GM18508 (cell line): ENCODE results near the gene IGFBPL1.
"Not testable (repeated sequence)": the region's sequence is repeated elsewhere in the genome, so short reads cannot be mapped to it uniquely, and the experiment has no call there.

Experiments
- ATAC-seq: cut with Tn5 transposase; IDR thresholded peaks from one replicate; pipeline ENCODE4 v1.9.1; 2021; ENCODE audit warnings: moderate number of reproducible peaks; ENCODE audit not compliant: insufficient read depth, unreplicated experiment

The IGFBPL1 gene

DNA sequence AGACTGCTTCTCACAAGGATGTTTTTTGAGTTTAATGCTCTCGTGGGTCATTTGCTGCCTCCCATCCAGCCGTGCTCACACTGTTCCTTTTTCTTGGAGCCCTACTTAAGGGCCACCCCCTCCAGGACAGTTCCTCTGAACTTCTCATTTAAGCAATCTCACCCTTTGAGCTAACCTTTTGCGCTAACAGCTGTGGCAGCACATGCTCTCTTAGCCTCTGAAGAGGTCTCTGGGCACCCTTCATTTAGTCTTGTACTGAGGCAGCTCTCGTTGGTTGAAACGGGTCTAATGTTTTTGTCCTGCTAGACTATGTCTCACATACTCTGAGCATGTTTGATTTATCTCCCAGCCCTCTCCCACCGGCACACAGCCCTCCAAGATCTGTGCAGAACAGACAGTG, 19.9 kb downstream of the IGFBPL1 start:
- ATAC-seq = no peak

GRCh38 chr9:38401994-38402393, 22.3 kb downstream of the IGFBPL1 start:
- ATAC-seq = no peak

- ATAC-seq = not testable (repeated sequence)
Observed at GRCh38 chr9:38399191-38399590, 25.1 kb downstream of the IGFBPL1 start.

DNA sequence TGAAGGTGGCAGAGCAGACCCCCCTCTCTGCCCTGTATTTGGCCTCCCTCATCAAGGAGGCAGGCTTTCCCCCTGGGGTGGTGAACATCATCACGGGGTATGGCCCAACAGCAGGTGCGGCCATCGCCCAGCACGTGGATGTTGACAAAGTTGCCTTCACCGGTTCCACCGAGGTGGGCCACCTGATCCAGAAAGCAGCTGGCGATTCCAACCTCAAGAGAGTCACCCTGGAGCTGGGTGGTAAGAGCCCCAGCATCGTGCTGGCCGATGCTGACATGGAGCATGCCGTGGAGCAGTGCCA, 27.9 kb downstream of the IGFBPL1 start:
- no peak for ATAC-seq

- no peak for ATAC-seq
Observed at GRCh38 chr9:38395653-38396370, 28.4 kb downstream of the IGFBPL1 start.

- ATAC-seq = no peak
Observed at GRCh38 chr9:38394416-38394815, 29.8 kb downstream of the IGFBPL1 start.

- no peak for ATAC-seq
Observed at GRCh38 chr9:38393128-38393796, 31.0 kb downstream of the IGFBPL1 start.

DNA sequence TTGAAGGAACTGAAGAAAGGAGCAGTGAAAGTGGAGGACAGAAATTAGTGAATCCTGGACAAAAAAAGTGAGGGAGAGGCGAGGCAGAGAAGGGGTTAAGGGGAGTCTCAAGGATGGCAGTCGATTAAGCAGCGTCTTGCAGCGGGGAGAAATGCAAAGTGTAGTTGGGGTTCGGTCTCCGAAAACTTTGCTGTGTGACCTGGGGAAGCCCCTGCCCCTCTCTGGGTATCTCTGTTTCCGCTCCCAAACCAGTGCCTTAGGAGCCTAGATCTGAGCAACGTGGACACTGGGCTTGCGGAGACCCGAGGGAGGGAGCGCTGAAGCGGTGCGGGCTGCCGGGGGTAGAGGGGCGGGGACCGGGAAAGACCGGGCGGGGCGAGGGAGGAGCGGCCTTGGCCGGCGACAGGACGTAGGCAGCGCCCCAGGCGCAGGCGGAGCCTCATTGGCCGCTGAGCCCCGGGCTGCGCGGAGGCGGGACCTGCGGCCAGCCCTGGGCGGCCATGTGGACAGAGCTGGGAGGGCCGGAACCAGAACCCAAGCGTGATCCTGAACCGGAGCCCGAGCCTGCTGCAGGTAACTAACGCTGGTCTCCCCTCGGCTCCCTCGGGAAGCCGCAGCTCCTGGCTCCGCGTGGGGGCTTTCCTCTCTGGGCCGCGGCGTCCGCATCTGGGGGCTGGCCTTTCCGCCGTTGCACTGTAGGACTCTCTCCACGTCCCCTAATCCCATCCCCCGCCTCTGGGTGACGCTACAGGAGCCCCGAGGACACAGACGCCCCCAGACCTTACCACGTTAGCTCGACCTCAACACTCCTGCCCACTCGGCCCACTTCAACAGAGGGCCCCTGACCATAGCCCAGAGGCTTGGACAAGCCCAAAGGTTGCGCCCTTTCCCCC, 31.8 kb downstream of the IGFBPL1 start, which contains the start of gene ALDH1B1:
TSS of gene ALDH1B1 (plus strand) at position 468 of the 893 bp plus-strand sequence. CDS start 3,047 bp downstream, outside the sequence.
- peak; percentile 80 for ATAC-seq

- no peak for ATAC-seq
Observed at GRCh38 chr9:38391278-38392118, 32.8 kb downstream of the IGFBPL1 start.

GRCh38 chr9:38390851-38391250, 33.4 kb downstream of the IGFBPL1 start:
- no peak for ATAC-seq

DNA sequence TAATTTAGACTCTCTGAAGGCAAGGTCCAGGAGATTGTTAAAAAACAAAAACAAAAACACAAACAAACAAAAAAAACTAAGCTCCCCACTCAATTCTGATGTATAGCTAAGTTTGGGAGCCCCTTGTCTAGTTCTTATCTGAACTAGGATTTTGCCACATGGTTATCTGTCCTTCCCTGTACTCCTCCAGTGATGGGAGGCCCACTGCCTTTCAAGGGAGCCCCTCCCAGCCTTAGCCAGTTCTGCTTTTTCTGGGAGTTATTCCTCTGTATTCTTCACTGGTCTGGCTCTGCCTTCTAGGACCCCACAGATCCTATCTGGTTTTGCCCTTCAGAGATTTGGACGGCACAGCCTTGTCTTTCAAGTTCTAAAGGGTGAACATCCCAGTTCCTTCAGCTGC, 33.8 kb downstream of the IGFBPL1 start:
- no peak for ATAC-seq

- ATAC-seq = no peak
Observed at GRCh38 chr9:38389313-38389712, 34.9 kb downstream of the IGFBPL1 start.

DNA sequence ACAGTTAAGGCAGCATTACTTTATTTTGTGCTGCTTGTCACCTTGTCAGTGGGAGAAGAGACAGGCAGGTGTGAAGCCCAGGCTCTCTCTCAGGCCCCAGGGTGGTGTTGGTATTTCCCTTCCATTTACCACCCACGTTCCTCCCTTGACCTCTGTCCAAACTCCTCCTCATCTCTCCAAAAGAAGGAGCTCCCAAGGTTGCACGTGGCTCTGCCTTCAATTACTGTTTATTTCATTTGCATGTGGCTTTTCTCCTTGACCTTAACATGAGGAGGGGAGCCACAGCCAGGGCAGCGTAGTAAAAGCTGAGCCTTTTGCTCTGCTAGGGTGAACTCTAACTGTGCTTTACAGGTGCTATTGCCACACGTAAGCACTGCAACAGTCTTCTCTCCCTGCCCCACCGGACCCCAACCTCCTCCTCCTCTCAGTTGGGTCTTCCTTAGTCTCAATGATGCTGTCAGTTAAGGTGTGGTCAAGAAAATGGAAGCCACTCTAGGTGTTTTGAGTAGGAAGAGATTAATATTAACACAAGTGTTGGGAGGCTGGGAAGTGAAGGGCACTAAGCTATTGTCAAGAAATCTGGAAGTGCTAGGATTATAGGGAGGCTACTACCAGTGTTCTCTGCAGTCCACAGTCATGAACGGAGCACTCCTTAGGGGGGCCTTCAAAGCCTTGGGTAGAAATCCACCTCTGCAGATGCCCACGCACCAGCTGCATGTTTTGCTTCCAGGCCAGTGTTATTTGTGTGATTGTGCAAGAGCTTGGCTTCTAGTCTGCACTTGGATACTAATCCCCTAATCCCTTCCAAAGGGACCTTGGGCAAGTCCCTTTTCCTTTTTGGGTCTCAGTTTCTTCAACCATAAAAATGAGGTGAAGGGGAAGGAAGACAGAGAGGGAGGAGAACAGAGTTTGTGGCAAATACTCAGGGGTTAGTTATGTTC, 35.7 kb downstream of the IGFBPL1 start:
- ATAC-seq = no peak

DNA sequence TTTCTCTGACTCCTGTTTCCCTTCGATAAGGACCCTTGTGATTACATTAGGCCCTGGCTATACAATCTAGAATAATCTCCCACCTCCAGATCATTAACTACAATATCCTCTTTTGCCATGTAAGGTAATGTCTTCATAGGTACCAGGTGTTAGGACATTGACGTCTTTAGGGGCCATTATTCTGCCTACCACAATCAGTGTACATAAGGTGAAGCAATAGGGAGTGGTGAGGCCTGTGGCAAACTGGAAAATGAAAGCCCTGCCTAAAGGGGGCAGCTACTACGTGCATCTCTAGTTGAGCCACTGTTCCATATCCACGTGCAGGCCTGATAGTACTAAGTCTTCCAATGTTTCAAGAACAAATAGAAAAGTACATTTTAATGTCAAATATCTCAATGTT, 36.5 kb downstream of the IGFBPL1 start:
- no peak for ATAC-seq

GRCh38 chr9:38387066-38387465, 37.2 kb downstream of the IGFBPL1 start:
- ATAC-seq = no peak

DNA sequence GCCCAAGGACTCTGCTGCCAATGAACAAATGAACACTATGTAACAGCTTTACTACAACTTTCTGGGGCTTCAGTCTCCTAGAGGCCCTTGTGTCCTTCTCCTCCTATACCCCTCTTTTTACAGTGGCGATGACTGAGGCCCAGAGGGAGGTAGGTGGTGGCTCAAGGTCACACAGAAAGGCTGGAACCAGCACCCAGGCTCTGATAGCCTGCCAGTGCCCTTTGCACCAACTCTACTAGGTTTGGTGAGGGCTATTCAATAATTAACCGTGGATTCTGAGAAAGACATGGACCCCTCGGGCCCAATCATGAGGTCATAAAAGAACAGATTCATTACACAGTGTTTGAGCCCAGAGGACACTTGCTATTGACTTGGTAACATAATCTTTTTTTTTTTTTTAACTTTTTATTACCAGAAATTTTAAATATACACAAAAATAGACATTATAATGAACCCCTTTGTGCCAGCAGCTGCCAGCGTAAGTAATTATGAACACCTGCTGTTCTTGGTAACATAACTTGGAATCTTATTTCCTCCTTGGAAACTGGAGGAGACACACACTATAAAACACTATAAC, 37.8 kb downstream of the IGFBPL1 start:
- ATAC-seq = no peak

DNA sequence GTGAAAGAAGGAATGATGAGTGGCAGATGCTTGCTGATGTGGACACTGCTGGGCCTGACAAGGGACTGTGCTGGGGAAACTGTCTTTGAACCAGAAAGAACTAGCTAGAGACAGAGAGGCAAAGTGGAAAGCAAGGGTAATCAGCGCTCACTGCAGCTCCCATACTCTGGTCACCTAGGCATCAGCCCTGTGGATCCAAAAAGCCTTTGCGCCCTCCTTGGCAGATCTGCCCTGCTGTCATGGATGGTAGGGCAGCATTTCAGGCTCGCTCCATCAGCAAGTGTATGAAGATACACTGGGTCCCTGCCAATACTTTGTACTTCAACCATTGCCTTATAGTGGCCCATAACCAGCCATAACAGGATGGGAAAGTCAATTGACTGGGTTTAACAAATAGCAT, 38.4 kb downstream of the IGFBPL1 start:
- ATAC-seq = no peak

DNA sequence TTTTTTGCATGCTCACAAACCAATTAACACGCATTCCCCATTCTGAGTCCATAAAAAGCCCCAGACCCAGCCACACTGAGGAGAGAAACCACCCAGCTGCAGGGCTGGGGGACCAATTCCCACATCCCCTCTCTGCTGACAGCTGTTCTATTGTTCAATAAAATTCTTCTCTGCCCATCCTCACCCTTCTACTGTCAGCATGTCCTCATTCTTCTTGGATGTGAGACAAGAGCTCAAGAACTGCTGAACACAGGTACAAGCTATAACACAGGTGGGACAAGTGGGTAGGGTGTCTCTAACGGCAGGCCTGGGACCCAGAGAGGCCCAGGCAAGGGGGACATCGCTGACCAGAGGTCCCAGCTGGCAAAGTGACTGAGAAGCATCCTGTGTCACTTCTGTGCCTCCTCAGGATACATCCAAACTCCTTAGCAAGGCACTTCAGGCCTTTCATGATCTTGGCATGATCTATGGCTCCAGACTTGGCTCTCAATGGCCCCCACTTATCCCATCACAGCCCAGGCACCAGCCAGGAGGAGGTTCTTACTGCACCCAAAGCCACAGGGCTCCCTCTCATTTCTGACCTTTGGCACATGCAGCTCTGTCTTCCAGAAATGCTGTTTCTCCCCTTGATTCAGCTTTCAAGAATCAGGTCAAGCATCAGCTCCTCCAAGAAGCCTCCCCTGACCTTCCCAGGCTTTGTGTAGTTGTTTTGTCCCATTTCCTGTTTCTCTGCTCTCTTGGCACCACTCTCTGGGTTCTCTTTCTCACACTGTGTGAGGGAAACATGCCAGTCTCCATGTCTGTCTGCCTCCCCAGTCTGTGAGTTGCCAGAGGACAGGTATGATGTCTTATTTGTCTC, 39.0 kb downstream of the IGFBPL1 start:
- ATAC-seq = no peak
